Aorta (tissue), 5 donors: ENCODE data around the gene MACROD2. TPM values are rescaled to one million over a fixed set of nuclear protein-coding genes. Genes with fewer than 3 reads are reported as not detected.
"Not testable (repeated sequence)": the region's sequence is repeated elsewhere in the genome, so short reads cannot be mapped to it uniquely, and the experiment has no call there.

Experiments used
- ATAC-seq: fragments of 200-7000 bp; cut with Tn5 transposase; one replicate; pipeline ENCODE4 v1.9.1; 2022; ENCODE audit warnings: moderate library complexity; ENCODE audit not compliant: low FRiP score
- DNase-seq, 2 donors: peaks; one replicate each; pipeline ENCODE4 v3.0.0-alpha.2; 2020
- H3K27ac ChIP-seq, 2 donors: one replicate each; pipeline ENCODE4 v1.5.1; 2013; ENCODE audit warnings: low read length in 2 of 2, mild to moderate bottlenecking in 2 of 2, moderate library complexity in 2 of 2, control low read depth in 1 of 2, inconsistent platforms in 1 of 2, low read depth in 1 of 2
- H3K27me3 ChIP-seq, 2 donors: one replicate each; pipeline ENCODE4 v1.6.1; 2013; ENCODE audit warnings: control low read depth in 1 of 2, low read length in 1 of 2, mild to moderate bottlenecking in 1 of 2, moderate library complexity in 1 of 2; ENCODE audit not compliant: insufficient read depth in 2 of 2, control insufficient read depth in 1 of 2
- H3K36me3 ChIP-seq, 2 donors: one replicate each; pipeline ENCODE4 v1.6.1; 2013; ENCODE audit warnings: control low read depth in 1 of 2, low read length in 1 of 2, mild to moderate bottlenecking in 1 of 2; ENCODE audit not compliant: insufficient read depth in 2 of 2, control insufficient read depth in 1 of 2
- H3K4me1 ChIP-seq, 2 donors: one replicate each; pipeline ENCODE4 v1.6.1; 2013; ENCODE audit warnings: low read length in 2 of 2, control low read depth in 1 of 2, mild to moderate bottlenecking in 1 of 2, moderate library complexity in 1 of 2; ENCODE audit not compliant: insufficient read depth in 2 of 2, control insufficient read depth in 1 of 2
- H3K4me3 ChIP-seq, 2 donors: one replicate each; pipeline ENCODE4 v1.5.1; 2013; ENCODE audit warnings: low read length in 2 of 2, control low read depth in 1 of 2, mild to moderate bottlenecking in 1 of 2
- H3K9me3 ChIP-seq: one replicate; pipeline ENCODE4 v1.6.1; 2013; ENCODE audit warnings: mild to moderate bottlenecking, low read length; ENCODE audit not compliant: control insufficient read depth
- WGBS, 2 donors: extraction: QIAGEN DNeasy Blood & Tissue Kit; methylation state at CpG; one replicate each; pipeline ENCODE4 v1.1.7; 2013; 5-methylcytosine and 5-hydroxymethylcytosine counted together
- intact Hi-C, 2 donors: fragments of 100-400 bp; cut with DNase I; formaldehyde crosslinking; loops; one replicate each; pipeline versions ENCODE4 v1.14.2 to v1.15.0; 2022
- polyA plus RNA-seq, 2 donors: library from polyadenylated mRNA; stranded (reverse); fragments of 200-250 nt; gene quantifications; one replicate each; pipeline ENCODE4 v1.2.3, GENCODE V29; 2013
- total RNA-seq, 2 donors: library from RNA; stranded (reverse); fragmentation: NEBNext Ultra II Directional; extraction: Animal tissue kit (Norgen Biotek cat#: 25700); gene quantifications; one replicate each; pipeline ENCODE4 v1.2.1, GENCODE V29; 2021
- donor health status: healthy with polysubstance abuse.
- donor health status: Bipolar disorder and iron deficiency.
- donor health status: DM: no; HTN: no; CAD: no.
- donor health status: DM: no; HTN: no; CAD: no.
- donor health status: DM: yes; HTN: yes; CAD: no.

MACROD2 gene
- total and polyA plus RNA-seq, 4 donors = 0.90 to 11.2 (median 4.8) TPM

DNA sequence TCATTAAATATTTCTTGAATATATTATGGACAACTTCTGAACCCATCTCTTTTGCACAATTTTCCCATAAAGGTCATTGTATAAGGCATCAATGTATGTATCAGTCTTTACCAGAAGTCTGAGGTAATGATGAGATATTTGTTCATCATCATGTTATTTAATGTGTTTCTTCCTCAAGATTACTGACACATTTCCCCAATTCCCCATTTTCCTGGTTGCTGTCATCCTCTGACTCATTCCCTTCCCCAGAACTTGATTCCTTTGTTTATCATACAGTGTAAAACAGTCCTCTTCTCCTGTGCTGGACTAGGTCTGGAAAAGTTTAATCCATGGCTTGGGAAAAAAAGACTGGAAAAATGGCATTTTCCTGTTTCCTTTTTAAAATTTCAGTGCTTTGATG lies 450.0 kb downstream of the MACROD2 start:
- DNase-seq = no peak
- Histone ChIP-seq H3K36me3 (no peaks in the 10 kb centered on the region), H3K9me3 (no peaks in the 10 kb centered on the region), H3K27me3 (no peaks in the 10 kb centered on the region), H3K27ac (no peak overlapping the region), H3K4me1 (no peaks in the 10 kb centered on the region), H3K4me3 (no peak overlapping the region)
- no peak for ATAC-seq
- intact Hi-C loops = no loop called here

DNA sequence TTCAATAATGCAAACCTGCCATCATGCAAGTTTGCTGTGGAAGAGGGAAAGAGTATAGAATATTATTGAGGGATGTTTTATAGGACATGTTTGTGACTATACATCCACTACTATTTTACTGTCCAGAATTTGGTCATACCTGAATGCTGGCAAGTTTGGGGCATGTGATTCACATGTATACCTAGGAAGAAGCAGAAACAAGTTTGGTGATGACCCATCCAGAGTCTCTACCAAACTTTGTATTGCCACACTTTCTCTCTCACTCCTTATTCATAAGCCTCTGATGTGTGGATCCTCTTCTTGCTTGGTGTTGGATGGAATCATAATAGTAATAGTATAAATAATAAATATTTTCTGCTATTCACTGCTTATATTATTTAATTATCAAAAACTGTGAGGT lies 450.6 kb downstream of the MACROD2 start:
- no peaks in the 10 kb centered on the region for H3K36me3 ChIP-seq
- no peak overlapping the region for H3K4me3 ChIP-seq
- no peaks in the 10 kb centered on the region for H3K9me3 ChIP-seq
- ATAC-seq = no peak
- H3K4me1 ChIP-seq = no peaks in the 10 kb centered on the region
- no peak for DNase-seq
- intact Hi-C loops = no loop called here
- no peak overlapping the region for H3K27ac ChIP-seq
- no peaks in the 10 kb centered on the region for H3K27me3 ChIP-seq

DNA sequence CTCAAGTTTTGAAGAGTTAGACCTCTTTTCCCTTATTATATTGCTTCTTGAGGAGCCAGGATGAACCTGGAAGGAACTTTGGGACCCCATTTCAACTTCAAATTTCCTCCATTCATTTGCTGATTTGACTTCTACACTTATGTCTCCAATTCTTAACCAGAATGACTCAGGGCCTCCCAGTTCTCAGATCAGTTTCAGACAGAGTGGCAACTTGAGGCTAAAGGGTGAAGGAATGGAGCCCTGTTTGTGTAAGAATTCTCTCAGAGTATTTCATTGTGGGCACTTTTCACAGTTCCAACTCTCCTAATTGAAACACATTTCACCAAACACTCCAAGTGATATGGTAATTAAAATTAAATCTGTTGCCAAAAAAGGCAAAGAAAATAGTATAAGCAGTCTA lies 451.1 kb downstream of the MACROD2 start:
- no peak overlapping the region for H3K4me3 ChIP-seq
- DNase-seq = no peak
- no peak for ATAC-seq
- H3K27me3 ChIP-seq = no peaks in the 10 kb centered on the region
- intact Hi-C loops = no loop called here
- H3K4me1 ChIP-seq = no peaks in the 10 kb centered on the region
- no peaks in the 10 kb centered on the region for H3K36me3 ChIP-seq
- no peak overlapping the region for H3K27ac ChIP-seq
- no peaks in the 10 kb centered on the region for H3K9me3 ChIP-seq

DNA sequence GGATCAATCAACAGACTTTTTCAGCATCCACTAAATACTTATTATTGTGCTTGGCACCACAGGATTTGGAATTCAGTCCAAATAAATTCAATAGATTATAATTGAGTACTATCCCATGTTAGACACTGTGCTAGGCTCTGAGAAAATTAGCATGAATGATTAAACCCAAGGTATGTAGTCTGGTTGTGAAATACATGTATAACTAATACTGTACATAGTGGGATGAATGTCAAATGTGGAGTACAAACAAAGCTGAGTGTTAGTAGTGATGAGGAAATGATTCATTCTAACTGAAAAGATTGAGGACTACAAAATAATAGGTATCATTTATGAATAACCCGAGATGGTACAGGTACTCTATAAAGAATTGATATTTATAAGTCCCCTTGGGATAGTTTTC lies 454.0 kb downstream of the MACROD2 start:
- 81 to 82% methylated on average over 1 of the region's 1 CpG for WGBS, 2 donors
- intact Hi-C loops = no loop called here
- Histone ChIP-seq H3K4me1 (no peaks in the 10 kb centered on the region), H3K27me3 (no peaks in the 10 kb centered on the region), H3K9me3 (no peaks in the 10 kb centered on the region), H3K4me3 (no peak overlapping the region), H3K27ac (no peak overlapping the region), H3K36me3 (no peaks in the 10 kb centered on the region)
- DNase-seq = no peak
- no peak for ATAC-seq

DNA sequence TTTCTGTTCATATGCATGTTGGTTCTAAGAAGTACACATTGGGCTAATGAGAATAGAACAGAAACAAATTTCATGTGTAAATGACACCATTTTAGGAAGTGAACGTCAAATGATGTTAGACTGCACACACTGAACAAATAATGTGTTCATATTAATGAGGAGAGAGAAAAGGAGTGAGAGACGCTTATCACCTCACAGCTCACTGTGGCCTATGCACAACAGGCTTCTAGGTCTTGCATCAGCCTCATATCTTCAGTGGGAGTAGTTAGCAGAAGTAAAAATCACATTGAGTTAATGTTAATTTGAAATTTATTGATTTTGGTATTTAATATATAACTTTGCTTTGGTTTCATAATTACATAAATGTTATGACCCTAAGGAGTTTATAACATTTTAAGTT lies 454.9 kb downstream of the MACROD2 start:
- DNase-seq (no peak), ATAC-seq (no peak)
- Histone ChIP-seq H3K4me3 (no peak overlapping the region), H3K4me1 (no peaks in the 10 kb centered on the region), H3K36me3 (no peaks in the 10 kb centered on the region), H3K27ac (no peak overlapping the region), H3K9me3 (no peaks in the 10 kb centered on the region), H3K27me3 (no peaks in the 10 kb centered on the region)
- intact Hi-C loops = no loop called here
- 82 to 83% methylated on average over 2 of the region's 2 CpGs for WGBS, 2 donors

DNA sequence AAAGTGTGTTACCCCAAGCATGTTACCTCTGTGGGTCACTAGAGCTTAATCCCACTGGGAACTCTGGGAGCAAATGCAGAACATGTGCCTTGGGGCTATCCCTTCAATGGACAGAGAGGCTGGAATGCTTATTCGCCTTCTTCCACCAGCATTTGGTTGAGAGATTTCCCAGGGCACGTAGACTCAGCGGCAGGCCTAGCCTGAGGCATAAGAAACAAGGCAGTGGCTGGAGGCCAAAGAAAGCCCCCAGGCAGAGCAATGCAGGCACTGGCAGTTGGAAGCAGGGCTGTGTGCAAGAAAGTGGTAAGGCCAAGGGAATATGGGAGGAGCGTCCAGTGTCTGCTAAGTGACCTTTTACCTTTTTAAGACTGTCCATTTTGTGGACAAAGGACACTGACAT lies 456.1 kb downstream of the MACROD2 start:
- Histone ChIP-seq H3K4me3 (no peak overlapping the region), H3K36me3 (no peaks in the 10 kb centered on the region), H3K9me3 (no peaks in the 10 kb centered on the region), H3K27me3 (no peaks in the 10 kb centered on the region), H3K27ac (no peak overlapping the region), H3K4me1 (no peaks in the 10 kb centered on the region)
- intact Hi-C loops = no loop called here
- 65 to 66% methylated on average over 4 of the region's 4 CpGs for WGBS, 2 donors
- no peak for ATAC-seq
- no peak for DNase-seq

DNA sequence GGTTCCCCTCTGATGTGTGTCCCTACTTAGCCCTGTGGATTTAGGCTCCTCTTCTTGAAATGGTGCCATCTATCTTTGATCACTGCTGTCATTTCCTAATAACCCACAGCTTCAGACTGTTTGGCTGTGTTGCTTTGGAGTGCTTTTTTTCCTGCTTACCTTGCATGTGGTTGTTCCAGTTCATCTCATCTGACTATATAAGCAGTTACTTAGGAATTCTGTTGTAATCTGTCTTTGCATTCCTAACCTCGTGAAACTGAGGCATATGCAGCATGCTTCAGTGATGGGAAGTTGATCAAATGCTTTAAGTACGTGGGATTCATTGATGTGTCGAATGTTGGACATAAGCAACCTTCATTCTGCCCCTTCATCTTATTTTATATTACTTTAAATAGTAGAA lies 457.9 kb downstream of the MACROD2 start:
- no peaks in the 10 kb centered on the region for H3K36me3 ChIP-seq
- H3K4me3 ChIP-seq = no peak overlapping the region
- H3K27ac ChIP-seq = no peak overlapping the region
- no peak for DNase-seq
- no peaks in the 10 kb centered on the region for H3K9me3 ChIP-seq
- ATAC-seq = no peak
- H3K27me3 ChIP-seq = no peaks in the 10 kb centered on the region
- 48 to 51% methylated on average over 3 of the region's 3 CpGs for WGBS, 2 donors
- intact Hi-C loops = no loop called here
- H3K4me1 ChIP-seq = no peaks in the 10 kb centered on the region

DNA sequence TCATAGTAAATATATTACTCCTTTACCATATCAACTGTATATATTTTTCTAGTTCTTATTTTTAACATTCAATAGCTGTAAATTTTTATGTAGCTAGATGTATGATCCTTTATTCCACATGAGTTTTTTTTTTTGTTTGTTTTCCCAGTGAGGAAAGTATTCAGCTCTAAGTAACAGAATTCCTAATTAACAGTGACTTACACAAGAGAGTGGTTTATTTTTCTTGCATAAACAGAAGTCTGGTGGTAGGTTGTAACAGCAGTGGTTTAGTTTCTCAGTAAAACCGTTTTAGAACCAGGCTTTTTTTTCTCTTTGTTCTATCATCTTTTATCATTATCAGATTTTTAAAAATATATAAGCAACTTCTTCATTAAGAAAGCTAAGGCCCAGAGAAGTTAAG lies 459.0 kb downstream of the MACROD2 start:
- WGBS, 2 donors = 34 to 36% methylated on average over 1 of the region's 1 CpG
- no peak for ATAC-seq
- DNase-seq = no peak
- H3K4me1 ChIP-seq = no peaks in the 10 kb centered on the region
- H3K9me3 ChIP-seq = no peaks in the 10 kb centered on the region
- no peaks in the 10 kb centered on the region for H3K27me3 ChIP-seq
- intact Hi-C loops = no loop called here
- no peaks in the 10 kb centered on the region for H3K36me3 ChIP-seq
- no peak overlapping the region for H3K4me3 ChIP-seq
- H3K27ac ChIP-seq = no peak overlapping the region

DNA sequence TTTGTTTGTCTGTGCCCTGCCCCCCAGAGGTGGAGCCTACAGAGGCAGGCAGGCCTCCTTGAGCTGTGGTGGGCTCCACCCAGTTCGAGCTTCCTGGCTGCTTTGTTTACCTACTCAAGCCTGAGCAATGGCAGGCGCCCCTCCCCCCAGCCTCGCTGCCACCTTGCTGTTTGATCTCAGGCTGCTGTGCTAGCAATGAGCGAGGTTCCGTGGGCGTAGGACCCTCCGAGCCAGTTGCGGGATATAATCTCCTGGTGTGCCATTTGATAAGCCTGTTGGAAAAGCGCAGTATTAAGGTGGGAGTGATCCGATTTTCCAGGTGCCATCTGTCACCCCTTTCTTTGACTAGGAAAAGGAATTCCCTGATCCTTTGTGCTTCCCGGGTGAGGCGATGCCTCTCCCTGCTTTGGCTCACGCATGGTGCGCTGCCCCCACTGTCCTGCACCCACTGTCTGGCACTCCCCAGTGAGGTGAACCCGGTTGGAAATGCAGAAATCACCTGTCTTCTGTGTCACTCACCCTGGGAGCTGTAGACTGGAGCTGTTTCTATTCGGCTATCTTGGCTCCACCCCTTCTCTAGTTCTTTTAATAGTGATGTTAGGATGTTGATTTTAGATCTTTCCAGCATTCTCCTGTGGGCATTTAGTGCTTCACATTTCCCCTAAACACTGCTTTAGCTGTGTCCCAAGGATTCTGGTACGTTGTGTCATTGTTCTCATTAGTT lies 471.9 kb downstream of the MACROD2 start:
- H3K36me3 ChIP-seq, H3K27ac ChIP-seq, H3K27me3 ChIP-seq, ATAC-seq, H3K9me3 ChIP-seq, DNase-seq, H3K4me3 ChIP-seq, H3K4me1 ChIP-seq, intact Hi-C loops: not testable (repeated sequence)
- WGBS, 2 donors = 89 to 93% methylated on average over 17 of the region's 17 CpGs
